SK-N-SH (cell line): ENCODE results near the gene CHRND. TPM values are rescaled to one million over a fixed set of nuclear protein-coding genes. Genes with fewer than 3 reads are reported as not detected.

ENCODE experiments used
- CTCF ChIA-PET: fragments of 300-600, 350-600 bp; formaldehyde crosslinking; extraction: SDS; loops from one replicate; lab custom pipeline; 2021; lab: Yijun Ruan, JAX
- POLR2A ChIA-PET: fragments of 350-600 bp; sonication (Branson Sonifier 250); formaldehyde crosslinking; extraction: SDS; loops from one replicate; lab custom pipeline; 2020; ENCODE audit warnings: antibody characterized with exemption, inconsistent platforms; lab: Yijun Ruan, JAX
- DNase-seq: peaks from one replicate; pipeline ENCODE4 v3.0.0; 2012
- H2AFZ ChIP-seq: fragments of 200-600 bp; sonication (generic); 2 replicates; pipeline ENCODE4 v1.8.1; 2016; ENCODE audit warnings: antibody characterized with exemption, mild to moderate bottlenecking, low read depth
- H3F3A ChIP-seq: fragments of 200-600 bp; sonication (generic); replicated peaks from 2 replicates; pipeline ENCODE3; 2016; ENCODE audit warnings: antibody characterized with exemption, mild to moderate bottlenecking; ENCODE audit not compliant: insufficient read depth
- H3K27ac ChIP-seq, 2 experiments: fragments of 200-500 bp in 1 of 2; fragments of 200-600 bp in 1 of 2; sonication (Bioruptor generic) in 1 of 2; sonication (generic), shearing (Covaris generic) in 1 of 2; 2 replicates each; pipeline versions ENCODE4 v1.5.1 to v1.6.1; 2014 to 2016; ENCODE audit warnings: low read depth in 2 of 2, inconsistent platforms in 1 of 2, low read length in 1 of 2, mild to moderate bottlenecking in 1 of 2, mixed read lengths in 1 of 2
- H3K27me3 ChIP-seq: fragments of 200-600 bp; sonication (generic), shearing (Covaris generic); 2 replicates; pipeline ENCODE4 v1.6.1; 2016; ENCODE audit warnings: mixed run types; ENCODE audit not compliant: insufficient read depth
- H3K36me3 ChIP-seq, 2 experiments: fragments of 200-500 bp in 1 of 2; fragments of 200-600 bp in 1 of 2; sonication (Bioruptor generic) in 1 of 2; sonication (generic) in 1 of 2; replicated peaks in 1 of 2; 2 replicates each; pipeline versions ENCODE3 to v1.5.1; 2014 to 2016; ENCODE audit warnings: low read length in 1 of 2, mild to moderate bottlenecking in 1 of 2; ENCODE audit not compliant: insufficient read depth in 2 of 2, control insufficient read depth in 1 of 2
- H3K4me1 ChIP-seq, 2 experiments: fragments of 200-500 bp in 1 of 2; fragments of 200-600 bp in 1 of 2; sonication (Bioruptor generic) in 1 of 2; sonication (generic), shearing (Covaris generic) in 1 of 2; 2 replicates each; pipeline versions ENCODE4 v1.5.1 to v1.6.1; 2014 to 2016; ENCODE audit warnings: low read depth in 1 of 2, low read length in 1 of 2, mixed run types in 1 of 2; ENCODE audit not compliant: insufficient read depth in 2 of 2, control insufficient read depth in 1 of 2
- H3K4me2 ChIP-seq: fragments of 200-600 bp; sonication (generic), shearing (Covaris generic); 2 replicates; pipeline ENCODE4 v1.6.1; 2017; ENCODE audit warnings: mixed run types
- H3K4me3 ChIP-seq, 2 experiments: fragments of 200-500 bp in 1 of 2; fragments of 200-600 bp in 1 of 2; sonication (Bioruptor generic) in 1 of 2; sonication (generic), shearing (Covaris generic) in 1 of 2; 2 replicates each; pipeline versions ENCODE4 v1.5.1 to v1.8.1; 2014 to 2016; ENCODE audit warnings: low read depth in 2 of 2, inconsistent platforms in 1 of 2, low read length in 1 of 2, mild to moderate bottlenecking in 1 of 2, mixed read lengths in 1 of 2, moderate library complexity in 1 of 2
- H3K79me2 ChIP-seq: fragments of 200-600 bp; sonication (generic); 2 replicates; pipeline ENCODE4 v1.8.1; 2017; ENCODE audit warnings: mild to moderate bottlenecking; ENCODE audit not compliant: insufficient read depth
- H3K9ac ChIP-seq: fragments of 200-600 bp; sonication (generic); 2 replicates; pipeline ENCODE4 v1.6.1; 2017; ENCODE audit warnings: mixed run types
- H3K9me2 ChIP-seq: fragments of 200-600 bp; sonication (generic); 2 replicates; pipeline ENCODE4 v1.6.1; 2017; ENCODE audit warnings: mixed run types
- H3K9me3 ChIP-seq: fragments of 200-600 bp; sonication (generic); 2 replicates; pipeline ENCODE4 v1.6.1; 2017; ENCODE audit warnings: mixed run types, mild to moderate bottlenecking, moderate library complexity
- H4K20me1 ChIP-seq: fragments of 200-600 bp; sonication (generic); 2 replicates; pipeline ENCODE4 v1.6.1; 2017; ENCODE audit warnings: mild to moderate bottlenecking, mixed run types; ENCODE audit not compliant: insufficient read depth
- CTCF ChIP-seq: fragments of 200-600 bp; sonication (generic); IDR thresholded peaks from 2 replicates; pipeline ENCODE4 v1.6.1; 2017; ENCODE audit warnings: antibody characterized with exemption, mild to moderate bottlenecking, moderate library complexity
- EP300 ChIP-seq, 2 experiments: IDR thresholded peaks; 2 replicates each; pipeline versions ENCODE4 v1.4.0 to v1.6.1; 2012; ENCODE audit warnings: borderline replicate concordance in 1 of 2, low read depth in 1 of 2, low read length in 1 of 2
- FOXM1 ChIP-seq: IDR thresholded peaks from 2 replicates; pipeline ENCODE4 v1.4.0; 2012; ENCODE audit warnings: low read depth, mild to moderate bottlenecking
- GABPA ChIP-seq: IDR thresholded peaks from 2 replicates; pipeline ENCODE4 v1.4.0; 2012; ENCODE audit warnings: low read depth, mild to moderate bottlenecking
- GATA2 ChIP-seq: sonication (generic); formaldehyde crosslinking; IDR thresholded peaks from 2 replicates; pipeline ENCODE4 v1.5.0; 2020; ENCODE audit warnings: mild to moderate bottlenecking, missing genetic modification reagents
- MAX ChIP-seq: IDR thresholded peaks from 2 replicates; pipeline ENCODE4 v1.4.0; 2012; ENCODE audit warnings: low read depth
- MEF2A ChIP-seq: IDR thresholded peaks from 2 replicates; pipeline ENCODE4 v1.4.0; 2012; ENCODE audit warnings: low read depth, borderline replicate concordance
- PBX3 ChIP-seq: IDR thresholded peaks from 2 replicates; pipeline ENCODE4; 2012
- POLR2AphosphoS5 ChIP-seq: IDR thresholded peaks from 2 replicates; pipeline ENCODE4 v1.6.1; 2012; ENCODE audit warnings: low read depth, low read length
- RCOR1 ChIP-seq: fragments of 150-350 bp; IDR thresholded peaks from 2 replicates; pipeline ENCODE4 v1.6.1; 2017; ENCODE audit warnings: antibody characterized with exemption, low read length
- RFX5 ChIP-seq: IDR thresholded peaks from 2 replicates; pipeline ENCODE4 v1.6.1; 2012; ENCODE audit warnings: mild to moderate bottlenecking, improper control_type of control experiment, low read length
- SMC3 ChIP-seq: IDR thresholded peaks from 2 replicates; pipeline ENCODE4 v1.6.1; 2012; ENCODE audit warnings: low read depth, low read length, improper control_type of control experiment
- TEAD4 ChIP-seq: IDR thresholded peaks from 2 replicates; pipeline ENCODE4 v1.4.0; 2012; ENCODE audit warnings: mild to moderate bottlenecking, borderline replicate concordance; ENCODE audit not compliant: insufficient read depth
- USF1 ChIP-seq: IDR thresholded peaks from 2 replicates; pipeline ENCODE4 v1.4.0; 2012; ENCODE audit warnings: low read depth, borderline replicate concordance
- USF2 ChIP-seq: fragments of 150-350 bp; IDR thresholded peaks from 2 replicates; pipeline ENCODE4 v1.6.1; 2017; ENCODE audit warnings: antibody characterized with exemption, low read length, low read depth, borderline replicate concordance
- WGBS: methylation state at CpG from one replicate; pipeline ENCODE4 v1.1.6; 2017; ENCODE audit warnings: low lambda C conversion rate; 5-methylcytosine and 5-hydroxymethylcytosine counted together
- polyA plus RNA-seq, 3 experiments: library from polyadenylated mRNA; depleted of rRNA; stranded (reverse); fragments of >200 nt; gene quantifications; 2 replicates each; pipeline ENCODE4 v1.2.3, GENCODE V29; 2012

CHRND gene
- polyA plus RNA-seq, 1 of the 3 experiments (the other 2 are of a cell fraction), result 0.12 TPM

- WGBS, result 70% methylated on average over 6 of the region's 7 CpGs
- H3K9me2 ChIP-seq, result no peaks in the 10 kb centered on the region
- no peak for DNase-seq
- H3K4me2 ChIP-seq, result no peak overlapping the region
- no peaks in the 10 kb centered on the region for H3K79me2 ChIP-seq
- no peak overlapping the region for H3K27ac ChIP-seq
- no peaks in the 10 kb centered on the region for H3K36me3 ChIP-seq
- H3K27me3 ChIP-seq, result no peaks in the 10 kb centered on the region
- H3K9ac ChIP-seq, result no peak overlapping the region
- no peak overlapping the region for H3K4me3 ChIP-seq
- H3K9me3 ChIP-seq, result no peaks in the 10 kb centered on the region
- peaks cover 0 to 15% of the 10 kb centered on the region in 2 experiments; a peak in 1 of 4 replicates for H3K4me1 ChIP-seq
- POLR2A ChIA-PET, result no interaction called here
- TF ChIP-seq SMC3 (no peak), USF2 (no peak)
- TF ChIP-seq, all 33 proteins: peak for 0
- Histone ChIP-seq H4K20me1 (no peaks in the 10 kb centered on the region), H2AFZ (no peak overlapping the region), H3F3A (no peaks in the 10 kb centered on the region)
- CTCF ChIA-PET, result interaction anchor here (2.9 kb wide), 1 partner anchor 26 kb away, joined by 17 read pairs; no protein-coding TSS in a partner anchor
These were observed 30.7 kb upstream of the CHRND start for GRCh38 chr2:232495292-232495691.

- TF ChIP-seq MAX (no peak), TEAD4 (no peak), GABPA (no peak), MEF2A (no peak)
These were observed 29.3 kb upstream of the CHRND start for GRCh38 chr2:232496501-232497270.

GRCh38 chr2:232497348-232497747 is 28.6 kb upstream of the CHRND start:
- Histone ChIP-seq H3K36me3 (no peaks in the 10 kb centered on the region), H3K27ac (no peak overlapping the region), H3K27me3 (0 out of 2 replicates have a peak, but pooled peaks cover 1% of the 10 kb centered on the region), H3K9me2 (no peaks in the 10 kb centered on the region), H4K20me1 (no peaks in the 10 kb centered on the region), H3K9me3 (no peaks in the 10 kb centered on the region), H3K4me3 (no peak overlapping the region), H3F3A (no peaks in the 10 kb centered on the region), H3K9ac (no peak overlapping the region), H3K79me2 (no peaks in the 10 kb centered on the region), H2AFZ (no peak overlapping the region), H3K4me1 (peaks cover 0 to 23% of the 10 kb centered on the region in 2 experiments; a peak in 1 of 4 replicates), H3K4me2 (no peak overlapping the region)
- 71% methylated on average over 13 of the region's 13 CpGs for WGBS
- no peak for DNase-seq
- ChIA-PET CTCF (interaction anchor here (1.3 kb wide), 1 partner anchor 25 kb away, joined by 6 read pairs; no protein-coding TSS in a partner anchor), POLR2A (interaction anchor here (0.6 kb wide), 1 partner anchor 12 kb away, joined by 3 read pairs; no protein-coding TSS in a partner anchor)
- TF ChIP-seq PBX3 (no peak), CTCF (no peak), GATA2 (CRISPR knock-in tag) (no peak), USF1 (no peak), RCOR1 (no peak), MEF2A (no peak), EP300 (IDR thresholded peaks at IDR 0.05; ENCODE audit: borderline replicate concordance in 1 of 2, low read depth in 1 of 2, low read length in 1 of 2) (no peak), SMC3 (no peak), RFX5 (no peak), POLR2AphosphoS5 (no peak), FOXM1 (no peak)

More at GRCh38 chr2:232496501-232497270, 29.3 kb upstream of the CHRND start:
- H3K9me3 ChIP-seq, result no peaks in the 10 kb centered on the region
- no peak overlapping the region for H3K4me2 ChIP-seq
- no peaks in the 10 kb centered on the region for H3K9me2 ChIP-seq
- POLR2A ChIA-PET, result interaction anchor here (0.6 kb wide), 1 partner anchor 13 kb away, joined by 3 read pairs; no protein-coding TSS in a partner anchor
- H3K36me3 ChIP-seq, result no peaks in the 10 kb centered on the region
- H3K9ac ChIP-seq, result no peak overlapping the region
- H3K27me3 ChIP-seq, result no peaks in the 10 kb centered on the region
- H3K4me1 ChIP-seq, result peaks cover 0 to 18% of the 10 kb centered on the region in 2 experiments; a peak in 1 of 4 replicates
- H2AFZ ChIP-seq, result no peak overlapping the region
- H3K79me2 ChIP-seq, result no peaks in the 10 kb centered on the region
- DNase-seq, result peak; percentile 60
- no peak overlapping the region for H3K4me3 ChIP-seq
- CTCF ChIA-PET, result interaction anchor here (1.3 kb wide), 1 partner anchor 25 kb away, joined by 6 read pairs; no protein-coding TSS in a partner anchor
- 40% methylated on average over 1 of the region's 20 CpGs for WGBS
- no peaks in the 10 kb centered on the region for H4K20me1 ChIP-seq
- H3K27ac ChIP-seq, result no peak overlapping the region
- no peaks in the 10 kb centered on the region for H3F3A ChIP-seq
